Natural killer cell (primary cell): Measurements from ENCODE around the gene THRSP. TPM values are rescaled to one million over a fixed set of nuclear protein-coding genes. Genes with fewer than 3 reads are reported as not detected.
"Not testable (repeated sequence)": the region's sequence is repeated elsewhere in the genome, so short reads cannot be mapped to it uniquely, and the experiment has no call there.

Experiments used
- ATAC-seq, 3 donors: fragments of 150-1000 bp in 2 of 3; fragments of 200-7000 bp in 1 of 3; cut with Tn5 transposase; 1 replicate in 1 of 3; 2 replicates in 2 of 3; pipeline ENCODE4 v1.10.0; 2021; ENCODE audit warnings: mild to moderate bottlenecking in 2 of 3, moderate library complexity in 2 of 3
- DNase-seq, 2 donors: peaks; one replicate each; pipeline versions ENCODE4 v3.0.0 to v3.0.0-alpha.2; 2013 to 2021; ENCODE audit warnings: mixed read lengths in 1 of 2
- H3K27ac ChIP-seq: one replicate; pipeline ENCODE4 v1.5.1; 2013; ENCODE audit warnings: mild to moderate bottlenecking, low read length
- H3K27me3 ChIP-seq: one replicate; pipeline ENCODE4 v1.6.1; 2013; ENCODE audit warnings: low read length; ENCODE audit not compliant: control insufficient read depth, insufficient read depth
- H3K36me3 ChIP-seq: one replicate; pipeline ENCODE4 v1.6.1; 2013; ENCODE audit warnings: low read length; ENCODE audit not compliant: control insufficient read depth, insufficient read depth
- H3K4me1 ChIP-seq: one replicate; pipeline ENCODE4 v1.6.1; 2013; ENCODE audit warnings: low read length; ENCODE audit not compliant: control insufficient read depth, insufficient read depth
- H3K4me3 ChIP-seq: one replicate; pipeline ENCODE4 v1.5.1; 2013; ENCODE audit warnings: low read length
- H3K9me3 ChIP-seq: one replicate; pipeline ENCODE4 v1.6.1; 2013; ENCODE audit warnings: low read length; ENCODE audit not compliant: control insufficient read depth, insufficient read depth
- H3K27ac Mint-ChIP-seq, 2 donors: one replicate each; pipeline ENCODE4 v1.8.0; 2022; ENCODE audit warnings: mild to moderate bottlenecking in 2 of 2, mixed read lengths in 2 of 2, moderate library complexity in 1 of 2
- H3K27me3 Mint-ChIP-seq, 2 donors: one replicate each; pipeline ENCODE4 v1.8.0; 2022; ENCODE audit warnings: low read depth in 2 of 2, mixed read lengths in 2 of 2
- H3K36me3 Mint-ChIP-seq: one replicate; pipeline ENCODE4 v1.8.0; 2022; ENCODE audit warnings: mixed read lengths
- H3K4me1 Mint-ChIP-seq, 2 donors: one replicate each; pipeline ENCODE4 v1.8.0; 2022; ENCODE audit warnings: mixed read lengths in 2 of 2
- H3K4me3 Mint-ChIP-seq: one replicate; pipeline ENCODE4 v1.8.0; 2022; ENCODE audit warnings: mild to moderate bottlenecking, moderate library complexity, mixed read lengths
- H3K9me3 Mint-ChIP-seq, 2 donors: one replicate each; pipeline ENCODE4 v1.8.0; 2022; ENCODE audit warnings: mixed read lengths in 2 of 2
- CTCF ChIP-seq: fragments of 200-600 bp; IDR thresholded peaks from one replicate; pipeline ENCODE4 v1.8.0; 2022; ENCODE audit warnings: antibody characterized with exemption
- WGBS: methylation state at CpG from one replicate; pipeline ENCODE4 v1.1.7; 2013; ENCODE audit warnings: missing lambda C conversion rate; ENCODE audit not compliant: insufficient coverage; 5-methylcytosine and 5-hydroxymethylcytosine counted together
- intact Hi-C: fragments of 100-400 bp; cut with micrococcal nuclease; formaldehyde crosslinking; loops from one replicate; pipeline ENCODE4 v1.14.2; 2022
- total RNA-seq, 4 donors: library from RNA; stranded (reverse); fragments of 120-200 nt in 1 of 4; gene quantifications; one replicate each; pipeline versions ENCODE4 v1.2.3 to v1.2.4, GENCODE V29; 2013 to 2022

The THRSP gene, protein sequence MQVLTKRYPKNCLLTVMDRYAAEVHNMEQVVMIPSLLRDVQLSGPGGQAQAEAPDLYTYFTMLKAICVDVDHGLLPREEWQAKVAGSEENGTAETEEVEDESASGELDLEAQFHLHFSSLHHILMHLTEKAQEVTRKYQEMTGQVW
- not detected for total RNA-seq
- not detected for total RNA-seq (2013)

DNA sequence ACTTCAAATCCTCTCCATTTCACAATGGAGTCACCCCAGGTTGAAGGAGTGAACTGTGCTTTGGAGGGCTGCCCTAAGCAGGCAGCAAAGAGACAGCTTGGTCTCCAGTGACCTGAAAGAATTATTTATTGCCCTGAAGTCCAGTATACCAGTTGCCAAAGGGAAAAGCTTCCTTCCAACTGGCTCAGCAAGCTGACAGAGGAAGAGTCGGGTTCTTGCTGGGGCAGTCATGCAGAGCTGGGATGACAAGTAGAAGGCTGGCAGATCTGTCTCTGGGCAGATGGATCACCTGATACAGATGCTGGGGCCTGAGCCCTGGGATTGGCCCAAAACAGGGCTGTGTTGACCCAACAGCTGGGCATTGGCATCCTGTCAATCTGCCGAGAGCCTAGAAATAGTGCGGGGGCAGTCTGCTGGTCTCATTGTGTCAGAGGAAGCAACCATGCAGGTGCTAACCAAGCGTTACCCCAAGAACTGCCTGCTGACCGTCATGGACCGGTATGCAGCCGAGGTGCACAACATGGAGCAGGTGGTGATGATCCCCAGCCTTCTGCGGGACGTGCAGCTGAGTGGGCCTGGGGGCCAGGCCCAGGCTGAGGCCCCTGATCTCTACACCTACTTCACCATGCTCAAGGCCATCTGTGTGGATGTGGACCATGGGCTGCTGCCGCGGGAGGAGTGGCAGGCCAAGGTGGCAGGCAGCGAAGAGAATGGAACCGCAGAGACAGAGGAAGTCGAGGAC is at the start of gene THRSP:
Gene THRSP (plus strand): TSS at position 422 of the 742 bp plus-strand sequence. CDS start 21 bp downstream, at position 443.
- Mint-ChIP-seq H3K4me1 (peaks cover 0 to 4% of the 10 kb centered on the region in 2 donors), H3K27me3 (no peaks in the 10 kb centered on the region), H3K4me3 (no peak within 1 kb of the TSS), H3K27ac (no peak within 1 kb of the TSS), H3K36me3 (peaks cover 8% of the 10 kb centered on the region), H3K9me3 (no peaks in the 10 kb centered on the region)
- DNase-seq (no peak), ATAC-seq (no peak)
- no peak for TF ChIP-seq CTCF
- H3K36me3 ChIP-seq: peaks cover 5% of the 10 kb centered on the region
- 94% methylated on average over 14 of the region's 14 CpGs for WGBS
- intact Hi-C loops: no loop called here
- H3K9me3 ChIP-seq: no peaks in the 10 kb centered on the region
- H3K4me3 ChIP-seq: no peak within 1 kb of the TSS
- no peaks in the 10 kb centered on the region for H3K4me1 ChIP-seq
- no peak within 1 kb of the TSS for H3K27ac ChIP-seq
- no peaks in the 10 kb centered on the region for H3K27me3 ChIP-seq

- H3K4me1 Mint-ChIP-seq, intact Hi-C loops, H3K27me3 Mint-ChIP-seq, H3K9me3 Mint-ChIP-seq, H3K9me3 ChIP-seq, H3K36me3 Mint-ChIP-seq, H3K27ac ChIP-seq, H3K27me3 ChIP-seq, H3K27ac Mint-ChIP-seq, H3K4me3 Mint-ChIP-seq, H3K4me1 ChIP-seq, ATAC-seq, H3K4me3 ChIP-seq, H3K36me3 ChIP-seq, DNase-seq: not testable (repeated sequence)
- WGBS: 86% methylated on average over 4 of the region's 6 CpGs
Measured at GRCh38 chr11:78014937-78015520, 48.6 kb upstream of the THRSP start.

DNA sequence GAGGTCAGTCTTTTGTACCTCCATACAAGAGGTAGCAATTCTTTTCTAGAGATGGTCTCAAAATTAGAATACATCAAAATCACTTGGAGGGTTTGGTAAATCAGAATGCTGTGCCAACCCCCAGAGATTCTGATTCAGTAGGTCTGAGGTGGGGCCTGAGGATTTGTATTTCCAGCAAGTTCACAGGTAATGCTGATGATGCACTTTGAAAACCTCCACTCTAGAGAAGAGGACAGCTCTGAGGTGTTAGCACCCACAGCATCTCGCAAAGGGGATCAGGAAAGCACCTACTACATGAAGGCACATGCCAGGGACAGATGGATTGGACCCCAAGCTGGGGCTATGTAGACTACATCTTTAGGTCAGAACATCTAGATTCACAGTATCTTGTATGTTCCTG is 47.8 kb upstream of the THRSP start:
- Histone ChIP-seq H3K4me3 (no peak overlapping the region), H3K36me3 (no peaks in the 10 kb centered on the region), H3K9me3 (no peaks in the 10 kb centered on the region), H3K27me3 (no peaks in the 10 kb centered on the region), H3K4me1 (no peaks in the 10 kb centered on the region), H3K27ac (no peak overlapping the region)
- no peaks in the 10 kb centered on the region for H3K4me1 Mint-ChIP-seq
- no peaks in the 10 kb centered on the region for H3K9me3 Mint-ChIP-seq
- no peaks in the 10 kb centered on the region for H3K36me3 Mint-ChIP-seq
- WGBS: 83% methylated on average over 1 of the region's 1 CpG
- TF ChIP-seq CTCF: no peak
- no peak overlapping the region for H3K27ac Mint-ChIP-seq
- intact Hi-C loops: no loop called here
- no peak for DNase-seq
- ATAC-seq: no peak
- no peaks in the 10 kb centered on the region for H3K27me3 Mint-ChIP-seq
- H3K4me3 Mint-ChIP-seq: no peak overlapping the region

GRCh38 chr11:78019808-78020207 is 43.9 kb upstream of the THRSP start:
- no peak overlapping the region for H3K4me3 ChIP-seq
- H3K27me3 ChIP-seq: no peaks in the 10 kb centered on the region
- TF ChIP-seq CTCF: no peak
- no peak overlapping the region for H3K27ac ChIP-seq
- no peaks in the 10 kb centered on the region for H3K9me3 ChIP-seq
- 73% methylated on average over 4 of the region's 4 CpGs for whole genome bisulfite sequencing
- H3K4me1 Mint-ChIP-seq: peaks cover 7 to 9% of the 10 kb centered on the region in 2 donors
- no peaks in the 10 kb centered on the region for H3K9me3 Mint-ChIP-seq
- H3K27ac Mint-ChIP-seq: no peak overlapping the region
- DNase-seq (no peak), ATAC-seq (no peak)
- peaks cover 4% of the 10 kb centered on the region for H3K4me1 ChIP-seq
- no peaks in the 10 kb centered on the region for H3K36me3 Mint-ChIP-seq
- no peak overlapping the region for H3K4me3 Mint-ChIP-seq
- intact Hi-C loops: loop anchor here (5.0 kb wide), 1 partner anchor 373 kb away; no protein-coding TSS in a partner anchor
- H3K36me3 ChIP-seq: no peaks in the 10 kb centered on the region
- H3K27me3 Mint-ChIP-seq: peaks cover 22 to 23% of the 10 kb centered on the region in 2 donors
